GM21529 (cell line): ENCODE measurements around the gene RPS19.

Source experiments
- ATAC-seq: cut with Tn5 transposase; IDR thresholded peaks from one replicate; pipeline ENCODE4 v1.9.1; 2021; ENCODE audit not compliant: unreplicated experiment

RPS19 gene

GRCh38 chr19:41897181-41897580 is 37.1 kb downstream of the RPS19 start:
- ATAC-seq, result no peak

- ATAC-seq, result no peak
Measured at GRCh38 chr19:41897820-41898219, 37.8 kb downstream of the RPS19 start.

GRCh38 chr19:41898235-41898634 is 38.2 kb downstream of the RPS19 start:
- ATAC-seq, result no peak

- no peak for ATAC-seq
Measured at GRCh38 chr19:41901707-41902360, 41.8 kb downstream of the RPS19 start.

- no peak for ATAC-seq
Measured at GRCh38 chr19:41902594-41902993, 42.5 kb downstream of the RPS19 start.

- ATAC-seq, result no peak
Measured at GRCh38 chr19:41903193-41903953, 43.3 kb downstream of the RPS19 start.

- no peak for ATAC-seq
Measured at GRCh38 chr19:41904118-41904870, 44.2 kb downstream of the RPS19 start.

- no peak for ATAC-seq
Measured at GRCh38 chr19:41905273-41906002, 45.4 kb downstream of the RPS19 start.

- no peak for ATAC-seq
Measured at GRCh38 chr19:41906271-41906670, 46.2 kb downstream of the RPS19 start.

- ATAC-seq, result no peak
Measured at GRCh38 chr19:41906916-41907680, 47.0 kb downstream of the RPS19 start.

GRCh38 chr19:41907994-41908615 is 48.0 kb downstream of the RPS19 start:
- no peak for ATAC-seq

GRCh38 chr19:41908724-41909464 is 48.8 kb downstream of the RPS19 start:
- ATAC-seq, result no peak

GRCh38 chr19:41909706-41910105 is 49.7 kb downstream of the RPS19 start:
- no peak for ATAC-seq

- no peak for ATAC-seq
Measured at GRCh38 chr19:41910240-41910991, 50.4 kb downstream of the RPS19 start.

- ATAC-seq, result no peak
Measured at GRCh38 chr19:41910992-41911888, 51.2 kb downstream of the RPS19 start.

GRCh38 chr19:41911889-41912731 is 52.1 kb downstream of the RPS19 start:
- no peak for ATAC-seq
